ENCODE measurements around the gene ING3. TPM values are rescaled to one million over a fixed set of nuclear protein-coding genes. Genes with fewer than 3 reads are reported as not detected.

Gene ING3
- total RNA-seq, 2 experiments from 2014 or later = 12.5 to 22.2 TPM

DNA sequence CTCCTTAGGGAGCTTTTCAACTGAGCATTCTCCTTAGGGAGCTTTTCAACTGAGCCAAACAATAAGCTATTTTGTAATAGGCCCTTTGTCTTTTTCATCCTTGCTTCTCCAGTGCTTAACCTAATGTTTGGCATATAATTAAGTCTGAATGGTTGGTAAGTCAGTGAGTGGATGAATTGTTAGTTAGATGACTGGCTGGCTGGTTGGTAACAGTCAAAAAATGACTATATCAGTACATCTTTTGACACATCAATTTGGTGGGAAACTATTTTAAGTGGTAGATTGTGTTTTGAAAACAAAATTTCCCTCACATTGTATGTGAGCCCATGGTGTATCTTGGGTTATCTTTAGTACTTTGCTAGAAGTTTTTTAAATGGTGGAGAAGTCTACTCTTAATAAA lies 16.4 kb downstream of the ING3 start:
- CTCF ChIA-PET (ENCODE audit: unreplicated experiment) = no interaction called here
- Histone ChIP-seq H3K9me2 (ENCODE audit: insufficient read depth, low read length) (no peaks in the 10 kb centered on the region), H3K9me3 (ENCODE audit: low read length) (no peaks in the 10 kb centered on the region), H3K79me2 (ENCODE audit: insufficient read depth, low read depth, low read length) (no peaks in the 10 kb centered on the region), H3K27ac (ENCODE audit: low read depth, low read length, poor library complexity, severe bottlenecking) (no peak overlapping the region), H2AFZ (ENCODE audit: low read length) (no peak overlapping the region), H3K4me1 (ENCODE audit: insufficient read depth, low read length, poor library complexity, severe bottlenecking) (no peaks in the 10 kb centered on the region), H3K4me2 (ENCODE audit: low read length) (no peak overlapping the region), H3K36me3 (ENCODE audit: insufficient read depth, low read length) (peaks cover 75% of the 10 kb centered on the region), H3K4me3 (ENCODE audit: low read depth, low read length, poor library complexity, severe bottlenecking) (no peak overlapping the region), H4K20me1 (ENCODE audit: insufficient read depth, low read length) (no peaks in the 10 kb centered on the region)
- no peak for DNase-seq (ENCODE audit: low spot score)
- intact Hi-C loops (cut with micrococcal nuclease; ENCODE audit: unreplicated experiment) = no loop called here
- BruUV-seq (replicated peaks) = no TSS peak
- POLR2A ChIA-PET = interaction anchor here (0.8 to 3.0 kb wide), 2 partner anchors 8 to 20 kb away, joined by 4 to 8 read pairs; no protein-coding TSS in a partner anchor
- TF ChIP-seq, protein P1, sequence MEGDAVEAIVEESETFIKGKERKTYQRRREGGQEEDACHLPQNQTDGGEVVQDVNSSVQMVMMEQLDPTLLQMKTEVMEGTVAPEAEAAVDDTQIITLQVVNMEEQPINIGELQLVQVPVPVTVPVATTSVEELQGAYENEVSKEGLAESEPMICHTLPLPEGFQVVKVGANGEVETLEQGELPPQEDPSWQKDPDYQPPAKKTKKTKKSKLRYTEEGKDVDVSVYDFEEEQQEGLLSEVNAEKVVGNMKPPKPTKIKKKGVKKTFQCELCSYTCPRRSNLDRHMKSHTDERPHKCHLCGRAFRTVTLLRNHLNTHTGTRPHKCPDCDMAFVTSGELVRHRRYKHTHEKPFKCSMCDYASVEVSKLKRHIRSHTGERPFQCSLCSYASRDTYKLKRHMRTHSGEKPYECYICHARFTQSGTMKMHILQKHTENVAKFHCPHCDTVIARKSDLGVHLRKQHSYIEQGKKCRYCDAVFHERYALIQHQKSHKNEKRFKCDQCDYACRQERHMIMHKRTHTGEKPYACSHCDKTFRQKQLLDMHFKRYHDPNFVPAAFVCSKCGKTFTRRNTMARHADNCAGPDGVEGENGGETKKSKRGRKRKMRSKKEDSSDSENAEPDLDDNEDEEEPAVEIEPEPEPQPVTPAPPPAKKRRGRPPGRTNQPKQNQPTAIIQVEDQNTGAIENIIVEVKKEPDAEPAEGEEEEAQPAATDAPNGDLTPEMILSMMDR (conservative IDR thresholded peaks at IDR 0.05; ENCODE audit: low read length) = no peak
- TF ChIP-seq EZH2phosphoT487 (IDR thresholded peaks at IDR 0.05; ENCODE audit: borderline replicate concordance, low read depth, low read length) = no peak

DNA sequence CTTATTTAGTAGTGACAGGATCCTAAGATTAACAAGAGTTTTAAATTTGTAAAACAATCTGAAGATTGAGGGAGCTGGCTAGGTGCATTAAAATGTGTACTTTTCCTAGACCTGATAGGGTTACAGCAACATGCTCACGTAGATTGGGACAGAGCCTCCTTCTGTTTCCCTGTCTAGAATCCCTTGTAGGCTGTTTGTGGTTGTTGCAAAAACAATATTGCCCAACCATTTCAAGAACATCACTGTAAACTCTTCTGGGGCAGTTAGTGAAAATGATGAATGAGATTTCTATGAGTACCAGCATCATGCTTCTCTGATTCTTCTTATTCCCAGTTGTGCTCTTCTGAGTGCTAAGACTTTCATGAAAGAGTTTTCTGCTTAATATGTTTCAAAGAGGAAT lies 23.3 kb downstream of the ING3 start:
- H3K36me3 ChIP-seq (ENCODE audit: insufficient read depth, low read length) = peaks cover 85% of the 10 kb centered on the region
- H3K4me3 ChIP-seq (ENCODE audit: low read depth, low read length, poor library complexity, severe bottlenecking) = no peak overlapping the region
- H3K9me3 ChIP-seq (ENCODE audit: low read length) = no peaks in the 10 kb centered on the region
- CTCF ChIA-PET (ENCODE audit: unreplicated experiment) = no interaction called here
- BruUV-seq (replicated peaks) = no TSS peak
- H4K20me1 ChIP-seq (ENCODE audit: insufficient read depth, low read length) = no peaks in the 10 kb centered on the region
- H3K27ac ChIP-seq (ENCODE audit: low read depth, low read length, poor library complexity, severe bottlenecking) = no peak overlapping the region
- no peaks in the 10 kb centered on the region for H3K79me2 ChIP-seq (ENCODE audit: insufficient read depth, low read depth, low read length)
- H3K4me1 ChIP-seq (ENCODE audit: insufficient read depth, low read length, poor library complexity, severe bottlenecking) = no peaks in the 10 kb centered on the region
- no peak for DNase-seq (ENCODE audit: low spot score)
- no peak overlapping the region for H2AFZ ChIP-seq (ENCODE audit: low read length)
- TF ChIP-seq, protein P1 (conservative IDR thresholded peaks at IDR 0.05; ENCODE audit: low read length) = no peak
- TF ChIP-seq EZH2phosphoT487 (IDR thresholded peaks at IDR 0.05; ENCODE audit: borderline replicate concordance, low read depth, low read length) = no peak
- POLR2A ChIA-PET = no interaction called here
- no peak overlapping the region for H3K4me2 ChIP-seq (ENCODE audit: low read length)
- no peaks in the 10 kb centered on the region for H3K9me2 ChIP-seq (ENCODE audit: insufficient read depth, low read length)
- intact Hi-C loops (cut with micrococcal nuclease; ENCODE audit: unreplicated experiment) = no loop called here

DNA sequence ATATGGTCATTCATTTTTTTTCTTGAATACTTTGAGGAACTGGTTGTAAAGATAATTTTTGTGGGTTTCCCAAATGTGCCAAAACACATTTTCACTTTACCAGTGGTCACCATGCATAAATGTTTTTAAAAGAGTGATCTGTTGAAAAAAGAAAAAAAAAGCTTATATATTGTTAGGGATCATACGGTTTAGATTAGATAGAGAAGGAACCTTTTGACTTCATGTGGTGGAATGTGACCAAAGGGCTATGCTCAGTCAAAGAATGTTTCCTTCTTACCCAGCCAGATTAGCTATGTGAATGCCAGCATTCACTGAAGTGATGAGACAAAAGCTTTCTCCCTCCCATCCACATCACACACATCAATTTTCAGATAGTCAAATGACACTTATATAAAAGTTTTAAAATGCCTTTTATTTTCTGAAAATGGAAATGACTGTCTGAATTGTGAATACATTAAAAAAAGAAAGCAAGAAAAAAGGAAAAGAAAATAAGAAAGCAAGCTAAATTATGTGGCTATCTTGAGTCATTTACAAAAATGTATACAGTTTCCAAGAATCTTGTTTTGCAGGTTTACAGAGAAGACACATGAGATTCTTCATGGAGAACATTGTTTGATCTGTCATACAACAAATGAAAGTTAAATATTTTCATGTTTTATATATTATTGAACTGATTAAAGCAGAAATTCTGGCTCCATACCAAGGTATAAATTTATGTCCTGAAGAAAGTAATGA lies 29.4 kb downstream of the ING3 start:
- intact Hi-C loops (cut with micrococcal nuclease; ENCODE audit: unreplicated experiment) = loop anchor here (10.0 kb wide), 1 partner anchor 375 kb away; no protein-coding TSS in a partner anchor
- Histone ChIP-seq H3K9me2 (ENCODE audit: insufficient read depth, low read length) (no peaks in the 10 kb centered on the region; the same call in 1 of the 2 replicates), H3K79me2 (ENCODE audit: insufficient read depth, low read depth, low read length) (no peaks in the 10 kb centered on the region), H3K27ac (ENCODE audit: low read depth, low read length, poor library complexity, severe bottlenecking) (no peak overlapping the region), H3K4me1 (ENCODE audit: insufficient read depth, low read length, poor library complexity, severe bottlenecking) (no peaks in the 10 kb centered on the region), H3K36me3 (ENCODE audit: insufficient read depth, low read length) (peaks cover 26% of the 10 kb centered on the region), H3K9me3 (ENCODE audit: low read length) (no peaks in the 10 kb centered on the region), H4K20me1 (ENCODE audit: insufficient read depth, low read length) (no peaks in the 10 kb centered on the region), H3K4me2 (ENCODE audit: low read length) (no peak overlapping the region), H2AFZ (ENCODE audit: low read length) (no peak overlapping the region), H3K4me3 (ENCODE audit: low read depth, low read length, poor library complexity, severe bottlenecking) (no peak overlapping the region)
- ChIA-PET POLR2A (interaction anchor here (0.6 to 0.7 kb wide), 2 partner anchors 126 to 794 kb away, joined by 3 to 4 read pairs; no protein-coding TSS in a partner anchor), CTCF (ENCODE audit: unreplicated experiment) (no interaction called here)
- no peak for DNase-seq (ENCODE audit: low spot score)
- TF ChIP-seq EZH2phosphoT487 (IDR thresholded peaks at IDR 0.05; ENCODE audit: borderline replicate concordance, low read depth, low read length) = no peak
- TF ChIP-seq, protein P1 (conservative IDR thresholded peaks at IDR 0.05; ENCODE audit: low read length) = no peak
- no TSS peak for BruUV-seq (replicated peaks)

Measured in OCI-LY7 (cell line).